H9 (cell line): ENCODE data around the gene RALY. TPM values are rescaled to one million over a fixed set of nuclear protein-coding genes. Genes with fewer than 3 reads are reported as not detected.
A peak's percentile ranks its signal among the peaks of the same experiment; 100 is the strongest.

ENCODE experiments used
- DNase-seq: peaks from one replicate; pipeline ENCODE4 v3.0.0-alpha.2; 2017
- H2AFZ ChIP-seq: one replicate; pipeline ENCODE4 v1.6.1; 2013; ENCODE audit warnings: mild to moderate bottlenecking, low read length, control low read depth, moderate library complexity
- H2AK5ac ChIP-seq: 2 replicates; pipeline ENCODE4 v1.6.1; 2013; ENCODE audit warnings: low read length, control low read depth, mixed read lengths; ENCODE audit not compliant: insufficient read length
- H2BK120ac ChIP-seq: one replicate; pipeline ENCODE4 v1.6.1; 2013; ENCODE audit warnings: low read depth, mild to moderate bottlenecking, low read length, control low read depth, inconsistent platforms; ENCODE audit not compliant: poor library complexity, severe bottlenecking
- H2BK12ac ChIP-seq: 2 replicates; pipeline ENCODE4 v1.6.1; 2013; ENCODE audit warnings: low read length, control low read depth, mixed read lengths, low read depth; ENCODE audit not compliant: insufficient read length
- H2BK15ac ChIP-seq: 2 replicates; pipeline ENCODE4 v1.6.1; 2013; ENCODE audit warnings: low read depth, low read length, control low read depth
- H2BK20ac ChIP-seq: one replicate; pipeline ENCODE4 v1.6.1; 2013; ENCODE audit warnings: low read depth, mild to moderate bottlenecking, low read length, control low read depth, inconsistent platforms; ENCODE audit not compliant: poor library complexity, severe bottlenecking
- H2BK5ac ChIP-seq: 2 replicates; pipeline ENCODE4 v1.6.1; 2013; ENCODE audit warnings: low read length, control low read depth, mixed read lengths; ENCODE audit not compliant: insufficient read length
- H3K14ac ChIP-seq: 2 replicates; pipeline ENCODE4 v1.6.1; 2013; ENCODE audit warnings: low read length, control low read depth; ENCODE audit not compliant: insufficient read depth
- H3K18ac ChIP-seq: 2 replicates; pipeline ENCODE4 v1.6.1; 2013; ENCODE audit warnings: low read depth, mild to moderate bottlenecking, mixed read lengths, low read length, control low read depth; ENCODE audit not compliant: insufficient read length
- H3K23ac ChIP-seq: 2 replicates; pipeline ENCODE4 v1.6.1; 2013; ENCODE audit warnings: low read length, control low read depth, mixed read lengths, low read depth; ENCODE audit not compliant: insufficient read length
- H3K23me2 ChIP-seq: 2 replicates; pipeline ENCODE4 v1.6.1; 2013; ENCODE audit warnings: low read depth, mild to moderate bottlenecking, mixed read lengths, low read length, control low read depth; ENCODE audit not compliant: insufficient read length, poor library complexity, severe bottlenecking
- H3K27ac ChIP-seq: 2 replicates; pipeline ENCODE4 v1.5.1; 2013; ENCODE audit warnings: low read length, control low read depth, mixed read lengths, low read depth; ENCODE audit not compliant: insufficient read length
- H3K27me3 ChIP-seq: 2 replicates; pipeline ENCODE4 v1.6.1; 2013; ENCODE audit warnings: low read length, control low read depth, inconsistent platforms; ENCODE audit not compliant: insufficient read depth
- H3K4ac ChIP-seq: 2 replicates; pipeline ENCODE4 v1.6.1; 2013; ENCODE audit warnings: low read depth, mild to moderate bottlenecking, control low read depth, inconsistent platforms, low read length, moderate library complexity
- H3K4me1 ChIP-seq: 2 replicates; pipeline ENCODE4 v1.6.1; 2013; ENCODE audit warnings: low read length, control low read depth, inconsistent platforms; ENCODE audit not compliant: insufficient read depth
- H3K4me2 ChIP-seq: 2 replicates; pipeline ENCODE4 v1.6.1; 2013; ENCODE audit warnings: low read length, control low read depth, mixed read lengths; ENCODE audit not compliant: insufficient read length, insufficient read depth
- H3K56ac ChIP-seq: 2 replicates; pipeline ENCODE4 v1.6.1; 2013; ENCODE audit warnings: low read depth, mild to moderate bottlenecking, mixed read lengths, low read length, control low read depth; ENCODE audit not compliant: insufficient read length
- H3K79me1 ChIP-seq: 2 replicates; pipeline ENCODE4 v1.6.1; 2013; ENCODE audit warnings: low read depth, mild to moderate bottlenecking, moderate library complexity, low read length, control low read depth, inconsistent platforms; ENCODE audit not compliant: insufficient read depth, poor library complexity, severe bottlenecking
- H3K79me2 ChIP-seq: 2 replicates; pipeline ENCODE4 v1.6.1; 2013; ENCODE audit warnings: low read length, control low read depth, inconsistent platforms; ENCODE audit not compliant: insufficient read depth
- H3K9ac ChIP-seq: 2 replicates; pipeline ENCODE4 v1.6.1; 2013; ENCODE audit warnings: low read length, control low read depth, mixed read lengths; ENCODE audit not compliant: insufficient read length; ENCODE audit errors: extremely low read depth
- H3K9me3 ChIP-seq: one replicate; pipeline ENCODE4 v1.6.1; 2013; ENCODE audit warnings: low read depth, low read length, inconsistent platforms; ENCODE audit not compliant: control insufficient read depth
- H3T11ph ChIP-seq: one replicate; pipeline ENCODE4 v1.6.1; 2013; ENCODE audit warnings: mild to moderate bottlenecking, low read length, control low read depth, inconsistent platforms
- H4K20me1 ChIP-seq: one replicate; pipeline ENCODE4 v1.6.1; 2013; ENCODE audit not compliant: control insufficient read depth, insufficient read length, insufficient read depth
- H4K5ac ChIP-seq: 2 replicates; pipeline ENCODE4 v1.6.1; 2013; ENCODE audit warnings: low read depth, mild to moderate bottlenecking, mixed read lengths, low read length, control low read depth; ENCODE audit not compliant: insufficient read length
- H4K8ac ChIP-seq: replicated peaks from 2 replicates; pipeline ENCODE4 v1.6.1; 2013; ENCODE audit warnings: low read length, control low read depth, mixed read lengths, low read depth; ENCODE audit not compliant: insufficient read length
- H4K91ac ChIP-seq: 2 replicates; pipeline ENCODE4 v1.6.1; 2013; ENCODE audit warnings: low read depth, mild to moderate bottlenecking, moderate library complexity, mixed read lengths, low read length, control low read depth; ENCODE audit not compliant: insufficient read length
- H3K27ac Mint-ChIP-seq, 3 experiments: 2 replicates in 2 of 3; 3 replicates in 1 of 3; pipeline ENCODE4 v1.8.0; 2020 to 2021; ENCODE audit warnings: mixed read lengths in 3 of 3, mild to moderate bottlenecking in 1 of 3, moderate library complexity in 1 of 3
- H3K27me3 Mint-ChIP-seq: 2 replicates; pipeline ENCODE4 v1.8.0; 2021; ENCODE audit warnings: low read depth, mild to moderate bottlenecking, moderate library complexity, mixed read lengths
- H3K36me3 Mint-ChIP-seq, 3 experiments: 2 replicates in 2 of 3; 3 replicates in 1 of 3; pipeline ENCODE4 v1.8.0; 2020 to 2021; ENCODE audit warnings: low read depth in 3 of 3, mixed read lengths in 3 of 3; ENCODE audit not compliant: insufficient read depth in 1 of 3
- H3K4me1 Mint-ChIP-seq, 2 experiments: 2 replicates each; pipeline ENCODE4 v1.8.0; 2020; ENCODE audit warnings: mixed read lengths in 2 of 2
- H3K4me3 Mint-ChIP-seq, 2 experiments: 2 replicates in 1 of 2; 3 replicates in 1 of 2; pipeline ENCODE4 v1.8.0; 2020 to 2021; ENCODE audit warnings: mild to moderate bottlenecking in 2 of 2, mixed read lengths in 2 of 2, moderate library complexity in 1 of 2
- H3K9me3 Mint-ChIP-seq, 2 experiments: 2 replicates in 1 of 2; 3 replicates in 1 of 2; pipeline ENCODE4 v1.8.0; 2020; ENCODE audit warnings: mild to moderate bottlenecking in 2 of 2, mixed read lengths in 2 of 2, moderate library complexity in 1 of 2
- WGBS: extraction: QIAGEN DNeasy Blood & Tissue Kit; methylation state at CpG from one replicate; pipeline ENCODE4 v1.1.7; 2013; ENCODE audit warnings: missing lambda C conversion rate, low lambda C conversion rate, mixed read lengths; ENCODE audit not compliant: insufficient read length; ENCODE audit errors: extremely low coverage; 5-methylcytosine and 5-hydroxymethylcytosine counted together
- total RNA-seq: library from RNA; stranded (reverse); gene quantifications from 2 replicates; pipeline ENCODE4 v1.2.1, GENCODE V29; 2021
- TF ChIP-seq, protein P1 (sequence below): fragments of 200-600 bp; sonication (generic); conservative IDR thresholded peaks from 3 replicates; pipeline ENCODE4 v1.8.0; 2021; ENCODE audit warnings: antibody characterized with exemption, mild to moderate bottlenecking

RALY gene
- total RNA-seq, 1 experiment from 2014 or later = 199 TPM

- no peaks in the 10 kb centered on the region for H4K20me1 ChIP-seq
- H2BK15ac ChIP-seq = no peak overlapping the region
- no peaks in the 10 kb centered on the region for H3K9me3 ChIP-seq
- H3K27me3 ChIP-seq = no peaks in the 10 kb centered on the region
- H2AK5ac ChIP-seq = no peak overlapping the region
- Mint-ChIP-seq H3K4me3 (no peak overlapping the region), H3K27ac (peak overlapping the region in 1 of 3 experiments; percentile 49; a peak in 2 of 7 replicates), H3K27me3 (no peaks in the 10 kb centered on the region), H3K4me1 (peaks cover 42% of the 10 kb centered on the region in 2 experiments), H3K9me3 (no peaks in the 10 kb centered on the region), H3K36me3 (peaks cover 0 to 18% (median 15%) of the 10 kb centered on the region in 3 experiments; a peak in 6 of 7 replicates)
- H4K8ac ChIP-seq = no peak overlapping the region
- no peak overlapping the region for H2AFZ ChIP-seq
- no peak for DNase-seq
- H4K5ac ChIP-seq = no peak overlapping the region
- no peak overlapping the region for H2BK12ac ChIP-seq
- no peaks in the 10 kb centered on the region for H3K79me1 ChIP-seq
- no peaks in the 10 kb centered on the region for H3K23me2 ChIP-seq
- TF ChIP-seq, protein P1, sequence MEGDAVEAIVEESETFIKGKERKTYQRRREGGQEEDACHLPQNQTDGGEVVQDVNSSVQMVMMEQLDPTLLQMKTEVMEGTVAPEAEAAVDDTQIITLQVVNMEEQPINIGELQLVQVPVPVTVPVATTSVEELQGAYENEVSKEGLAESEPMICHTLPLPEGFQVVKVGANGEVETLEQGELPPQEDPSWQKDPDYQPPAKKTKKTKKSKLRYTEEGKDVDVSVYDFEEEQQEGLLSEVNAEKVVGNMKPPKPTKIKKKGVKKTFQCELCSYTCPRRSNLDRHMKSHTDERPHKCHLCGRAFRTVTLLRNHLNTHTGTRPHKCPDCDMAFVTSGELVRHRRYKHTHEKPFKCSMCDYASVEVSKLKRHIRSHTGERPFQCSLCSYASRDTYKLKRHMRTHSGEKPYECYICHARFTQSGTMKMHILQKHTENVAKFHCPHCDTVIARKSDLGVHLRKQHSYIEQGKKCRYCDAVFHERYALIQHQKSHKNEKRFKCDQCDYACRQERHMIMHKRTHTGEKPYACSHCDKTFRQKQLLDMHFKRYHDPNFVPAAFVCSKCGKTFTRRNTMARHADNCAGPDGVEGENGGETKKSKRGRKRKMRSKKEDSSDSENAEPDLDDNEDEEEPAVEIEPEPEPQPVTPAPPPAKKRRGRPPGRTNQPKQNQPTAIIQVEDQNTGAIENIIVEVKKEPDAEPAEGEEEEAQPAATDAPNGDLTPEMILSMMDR = no peak
- H3K18ac ChIP-seq = no peak overlapping the region
- no peak overlapping the region for H4K91ac ChIP-seq
- H3K79me2 ChIP-seq = peaks cover 5% of the 10 kb centered on the region; the same call in 1 of the 2 replicates
- no peak overlapping the region for H2BK20ac ChIP-seq
- peaks cover 3% of the 10 kb centered on the region; the same call in 1 of the 2 replicates for H3K4me1 ChIP-seq
- no peak overlapping the region for H3K9ac ChIP-seq
- H3K4me2 ChIP-seq = no peak overlapping the region
- no peak overlapping the region for H3K23ac ChIP-seq
- H2BK120ac ChIP-seq = no peak overlapping the region
- no peak overlapping the region for H3K56ac ChIP-seq
- no CpG with 5 or more reads among the region's 4 CpGs for WGBS
- no peak overlapping the region for H3K14ac ChIP-seq
- H3K4ac ChIP-seq = no peak overlapping the region
- H3T11ph ChIP-seq = no peak overlapping the region
- no peak overlapping the region for H2BK5ac ChIP-seq
- H3K27ac ChIP-seq = no peak overlapping the region
Measured at GRCh38 chr20:34037121-34037520, 43.4 kb downstream of the RALY start.
